Measurements from ENCODE around the gene TMEM220.

Gene TMEM220

GRCh38 chr17:10767232-10767631, 37.4 kb upstream of the TMEM220 start:
- DNase-seq (ENCODE audit: low read depth in 2 of 2): no peak
- no peak for TF ChIP-seq CTCF (IDR thresholded peaks at IDR 0.05; ENCODE audit: low read depth, low read length)
- H3K4me3 ChIP-seq (replicated peaks in 1 of 2; ENCODE audit: low read depth in 2 of 2, low read length in 2 of 2): no peak overlapping the region

- no peak for DNase-seq (ENCODE audit: low read depth in 2 of 2)
- H3K4me3 ChIP-seq (replicated peaks in 1 of 2; ENCODE audit: low read depth in 2 of 2, low read length in 2 of 2): no peak overlapping the region
- no peak for TF ChIP-seq CTCF (IDR thresholded peaks at IDR 0.05; ENCODE audit: low read depth, low read length)
Observed at GRCh38 chr17:10762037-10762436, 32.2 kb upstream of the TMEM220 start.

- no peak overlapping the region for H3K4me3 ChIP-seq (replicated peaks in 1 of 2; ENCODE audit: low read depth in 2 of 2, low read length in 2 of 2)
- no peak for DNase-seq (ENCODE audit: low read depth in 2 of 2)
- TF ChIP-seq CTCF (IDR thresholded peaks at IDR 0.05; ENCODE audit: low read depth, low read length): no peak
Observed at GRCh38 chr17:10761281-10761680, 31.5 kb upstream of the TMEM220 start.

GRCh38 chr17:10758062-10758461, 28.2 kb upstream of the TMEM220 start:
- no peak for TF ChIP-seq CTCF (IDR thresholded peaks at IDR 0.05; ENCODE audit: low read depth, low read length)

GRCh38 chr17:10757647-10758046, 27.8 kb upstream of the TMEM220 start:
- no peak for TF ChIP-seq CTCF (IDR thresholded peaks at IDR 0.05; ENCODE audit: low read depth, low read length)
- DNase-seq (ENCODE audit: low read depth in 2 of 2): no peak
- H3K4me3 ChIP-seq (replicated peaks in 1 of 2; ENCODE audit: low read depth in 2 of 2, low read length in 2 of 2): no peak overlapping the region

More at GRCh38 chr17:10758062-10758461, 28.2 kb upstream of the TMEM220 start:
- no peak overlapping the region for H3K4me3 ChIP-seq (replicated peaks in 1 of 2; ENCODE audit: low read depth in 2 of 2, low read length in 2 of 2)
- DNase-seq (ENCODE audit: low read depth in 2 of 2): no peak

- no peak overlapping the region for H3K4me3 ChIP-seq (replicated peaks in 1 of 2; ENCODE audit: low read depth in 2 of 2, low read length in 2 of 2)
- DNase-seq (ENCODE audit: low read depth in 2 of 2): no peak
- TF ChIP-seq CTCF (IDR thresholded peaks at IDR 0.05; ENCODE audit: low read depth, low read length): no peak
Observed at GRCh38 chr17:10757067-10757466, 27.2 kb upstream of the TMEM220 start.

- DNase-seq (ENCODE audit: low read depth in 2 of 2): no peak
- TF ChIP-seq CTCF (IDR thresholded peaks at IDR 0.05; ENCODE audit: low read depth, low read length): no peak
- no peak overlapping the region for H3K4me3 ChIP-seq (replicated peaks in 1 of 2; ENCODE audit: low read depth in 2 of 2, low read length in 2 of 2)
Observed at GRCh38 chr17:10756619-10757018, 26.8 kb upstream of the TMEM220 start.
